GM23338 (cell line): ENCODE results near the gene RNF121. TPM values are rescaled to one million over a fixed set of nuclear protein-coding genes. Genes with fewer than 3 reads are reported as not detected.

Experiments used
- ATAC-seq: fragments of 200-7000 bp; cut with Tn5 transposase; 3 replicates; pipeline ENCODE4 v1.9.1; 2020
- DNase-seq: peaks from one replicate; pipeline ENCODE4 v3.0.0-alpha.2; 2015; ENCODE audit warnings: low spot score
- H2AFZ ChIP-seq: fragments of 200-600 bp; sonication (generic); 2 replicates; pipeline ENCODE4 v1.8.0; 2016; ENCODE audit warnings: antibody characterized with exemption, mild to moderate bottlenecking, moderate library complexity
- H3F3A ChIP-seq: fragments of 200-600 bp; sonication (generic); replicated peaks from 2 replicates; pipeline ENCODE4 v1.8.0; 2017; ENCODE audit warnings: antibody characterized with exemption, mixed run types, low read depth
- H3K27ac ChIP-seq: fragments of 200-600 bp; sonication (generic); 2 replicates; pipeline ENCODE4 v1.6.1; 2016; ENCODE audit warnings: low read depth
- H3K27me3 ChIP-seq: fragments of 200-600 bp; sonication (generic); 2 replicates; pipeline ENCODE4 v1.8.0; 2016; ENCODE audit warnings: mild to moderate bottlenecking, mixed run types, moderate library complexity; ENCODE audit not compliant: insufficient read depth
- H3K36me3 ChIP-seq: fragments of 200-600 bp; sonication (generic); 2 replicates; pipeline ENCODE4 v1.8.0; 2016; ENCODE audit warnings: mild to moderate bottlenecking; ENCODE audit not compliant: insufficient read depth
- H3K4me1 ChIP-seq: fragments of 200-600 bp; sonication (generic); 2 replicates; pipeline ENCODE4 v1.8.0; 2016; ENCODE audit warnings: mild to moderate bottlenecking, moderate library complexity; ENCODE audit not compliant: insufficient read depth
- H3K4me2 ChIP-seq: fragments of 200-600 bp; sonication (generic); 2 replicates; pipeline ENCODE4 v1.7.1; 2017; ENCODE audit warnings: mixed run types
- H3K4me3 ChIP-seq: fragments of 200-600 bp; sonication (generic); 2 replicates; pipeline ENCODE4 v1.6.1; 2016; ENCODE audit warnings: mixed run types
- H3K79me2 ChIP-seq: fragments of 200-600 bp; sonication (generic); replicated peaks from 2 replicates; pipeline ENCODE4 v1.8.0; 2017; ENCODE audit warnings: mild to moderate bottlenecking; ENCODE audit not compliant: insufficient read depth
- H3K9me2 ChIP-seq: fragments of 200-600 bp; sonication (generic); 2 replicates; pipeline ENCODE4 v1.8.0; 2017; ENCODE audit not compliant: insufficient read depth
- H4K20me1 ChIP-seq: fragments of 200-600 bp; sonication (generic); replicated peaks from 2 replicates; pipeline ENCODE4 v1.8.0; 2017; ENCODE audit warnings: mild to moderate bottlenecking; ENCODE audit not compliant: insufficient read depth
- H3K27ac Mint-ChIP-seq: 2 replicates; pipeline ENCODE4 v1.8.0; 2020; ENCODE audit warnings: inconsistent platforms, mild to moderate bottlenecking, moderate library complexity, mixed read lengths
- H3K27me3 Mint-ChIP-seq: 3 replicates; pipeline ENCODE4 v1.8.0; 2022; ENCODE audit warnings: low read depth, mild to moderate bottlenecking, moderate library complexity, mixed read lengths, inconsistent platforms; ENCODE audit not compliant: insufficient read depth, poor library complexity
- H3K36me3 Mint-ChIP-seq: 3 replicates; pipeline ENCODE4 v1.8.0; 2021; ENCODE audit warnings: low read depth, mild to moderate bottlenecking, inconsistent platforms, moderate library complexity, mixed read lengths
- H3K4me1 Mint-ChIP-seq: 3 replicates; pipeline ENCODE4 v1.8.0; 2020; ENCODE audit warnings: mild to moderate bottlenecking, inconsistent platforms, mixed read lengths
- H3K4me3 Mint-ChIP-seq: 3 replicates; pipeline ENCODE4 v1.8.0; 2021; ENCODE audit warnings: moderate library complexity, mild to moderate bottlenecking, inconsistent platforms, mixed read lengths
- H3K9me3 Mint-ChIP-seq: 3 replicates; pipeline ENCODE4 v1.8.0; 2020; ENCODE audit warnings: moderate library complexity, mild to moderate bottlenecking, inconsistent platforms, mixed read lengths
- EZH2 ChIP-seq: fragments of 200-600 bp; sonication (generic); IDR thresholded peaks from one replicate; pipeline ENCODE4 v1.8.0; 2017; ENCODE audit warnings: antibody characterized with exemption, mild to moderate bottlenecking, low read depth; ENCODE audit not compliant: unreplicated experiment
- polyA plus RNA-seq: library from polyadenylated mRNA; unstranded; fragments of >200 nt; fragmentation: Nextera tagmentation; extraction: Ambion mirVana; gene quantifications from 2 replicates; pipeline ENCODE4 v1.2.1, GENCODE V29; 2016
- total RNA-seq: library from RNA; depleted of rRNA; stranded (reverse); fragments of >200 nt; shearing (Covaris generic); gene quantifications from 2 replicates; pipeline ENCODE4 v1.2.3, GENCODE V29; 2014
- TF ChIP-seq, protein P1 (sequence below): fragments of 250-450 bp; sonication (Bioruptor Pico); IDR thresholded peaks from 2 replicates; pipeline ENCODE4 v1.5.0; 2020; ENCODE audit warnings: mild to moderate bottlenecking, moderate library complexity
- TF ChIP-seq, protein P2 (sequence below): IDR thresholded peaks from one replicate; pipeline ENCODE4 v1.6.1; 2018; ENCODE audit warnings: antibody characterized with exemption; ENCODE audit not compliant: unreplicated experiment

The RNF121 gene
- total and polyA plus RNA-seq, 2 experiments from 2014 or later: 7.8 to 37.7 TPM

DNA sequence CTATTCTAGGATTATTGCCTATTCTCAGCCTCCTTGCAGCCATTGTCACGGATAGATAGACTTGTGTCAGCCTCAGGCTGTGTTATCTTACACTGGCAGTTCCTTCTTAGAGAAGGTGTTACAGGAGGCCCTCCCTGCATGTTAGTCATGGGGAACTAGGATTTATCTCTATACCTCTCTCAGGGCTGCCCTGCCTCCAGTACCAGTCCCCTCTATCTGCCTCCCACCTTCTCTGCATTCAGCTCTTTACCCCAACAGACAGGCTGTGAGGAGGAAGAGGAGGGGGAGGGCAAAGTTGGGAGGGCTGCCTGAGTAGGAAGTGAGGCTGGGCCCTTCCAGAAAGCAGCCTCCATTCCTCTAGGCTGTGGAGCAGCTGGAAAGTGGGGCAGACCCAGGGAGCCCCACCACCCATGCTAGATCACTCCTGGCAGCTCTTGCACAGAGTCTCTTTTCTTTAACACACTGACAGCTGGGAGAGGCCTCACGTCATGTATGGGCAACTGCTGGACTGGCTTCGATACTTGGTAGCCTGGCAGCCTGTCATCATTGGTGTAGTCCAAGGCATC is 67.0 kb downstream of the RNF121 start (continued):
- TF ChIP-seq, protein P1, sequence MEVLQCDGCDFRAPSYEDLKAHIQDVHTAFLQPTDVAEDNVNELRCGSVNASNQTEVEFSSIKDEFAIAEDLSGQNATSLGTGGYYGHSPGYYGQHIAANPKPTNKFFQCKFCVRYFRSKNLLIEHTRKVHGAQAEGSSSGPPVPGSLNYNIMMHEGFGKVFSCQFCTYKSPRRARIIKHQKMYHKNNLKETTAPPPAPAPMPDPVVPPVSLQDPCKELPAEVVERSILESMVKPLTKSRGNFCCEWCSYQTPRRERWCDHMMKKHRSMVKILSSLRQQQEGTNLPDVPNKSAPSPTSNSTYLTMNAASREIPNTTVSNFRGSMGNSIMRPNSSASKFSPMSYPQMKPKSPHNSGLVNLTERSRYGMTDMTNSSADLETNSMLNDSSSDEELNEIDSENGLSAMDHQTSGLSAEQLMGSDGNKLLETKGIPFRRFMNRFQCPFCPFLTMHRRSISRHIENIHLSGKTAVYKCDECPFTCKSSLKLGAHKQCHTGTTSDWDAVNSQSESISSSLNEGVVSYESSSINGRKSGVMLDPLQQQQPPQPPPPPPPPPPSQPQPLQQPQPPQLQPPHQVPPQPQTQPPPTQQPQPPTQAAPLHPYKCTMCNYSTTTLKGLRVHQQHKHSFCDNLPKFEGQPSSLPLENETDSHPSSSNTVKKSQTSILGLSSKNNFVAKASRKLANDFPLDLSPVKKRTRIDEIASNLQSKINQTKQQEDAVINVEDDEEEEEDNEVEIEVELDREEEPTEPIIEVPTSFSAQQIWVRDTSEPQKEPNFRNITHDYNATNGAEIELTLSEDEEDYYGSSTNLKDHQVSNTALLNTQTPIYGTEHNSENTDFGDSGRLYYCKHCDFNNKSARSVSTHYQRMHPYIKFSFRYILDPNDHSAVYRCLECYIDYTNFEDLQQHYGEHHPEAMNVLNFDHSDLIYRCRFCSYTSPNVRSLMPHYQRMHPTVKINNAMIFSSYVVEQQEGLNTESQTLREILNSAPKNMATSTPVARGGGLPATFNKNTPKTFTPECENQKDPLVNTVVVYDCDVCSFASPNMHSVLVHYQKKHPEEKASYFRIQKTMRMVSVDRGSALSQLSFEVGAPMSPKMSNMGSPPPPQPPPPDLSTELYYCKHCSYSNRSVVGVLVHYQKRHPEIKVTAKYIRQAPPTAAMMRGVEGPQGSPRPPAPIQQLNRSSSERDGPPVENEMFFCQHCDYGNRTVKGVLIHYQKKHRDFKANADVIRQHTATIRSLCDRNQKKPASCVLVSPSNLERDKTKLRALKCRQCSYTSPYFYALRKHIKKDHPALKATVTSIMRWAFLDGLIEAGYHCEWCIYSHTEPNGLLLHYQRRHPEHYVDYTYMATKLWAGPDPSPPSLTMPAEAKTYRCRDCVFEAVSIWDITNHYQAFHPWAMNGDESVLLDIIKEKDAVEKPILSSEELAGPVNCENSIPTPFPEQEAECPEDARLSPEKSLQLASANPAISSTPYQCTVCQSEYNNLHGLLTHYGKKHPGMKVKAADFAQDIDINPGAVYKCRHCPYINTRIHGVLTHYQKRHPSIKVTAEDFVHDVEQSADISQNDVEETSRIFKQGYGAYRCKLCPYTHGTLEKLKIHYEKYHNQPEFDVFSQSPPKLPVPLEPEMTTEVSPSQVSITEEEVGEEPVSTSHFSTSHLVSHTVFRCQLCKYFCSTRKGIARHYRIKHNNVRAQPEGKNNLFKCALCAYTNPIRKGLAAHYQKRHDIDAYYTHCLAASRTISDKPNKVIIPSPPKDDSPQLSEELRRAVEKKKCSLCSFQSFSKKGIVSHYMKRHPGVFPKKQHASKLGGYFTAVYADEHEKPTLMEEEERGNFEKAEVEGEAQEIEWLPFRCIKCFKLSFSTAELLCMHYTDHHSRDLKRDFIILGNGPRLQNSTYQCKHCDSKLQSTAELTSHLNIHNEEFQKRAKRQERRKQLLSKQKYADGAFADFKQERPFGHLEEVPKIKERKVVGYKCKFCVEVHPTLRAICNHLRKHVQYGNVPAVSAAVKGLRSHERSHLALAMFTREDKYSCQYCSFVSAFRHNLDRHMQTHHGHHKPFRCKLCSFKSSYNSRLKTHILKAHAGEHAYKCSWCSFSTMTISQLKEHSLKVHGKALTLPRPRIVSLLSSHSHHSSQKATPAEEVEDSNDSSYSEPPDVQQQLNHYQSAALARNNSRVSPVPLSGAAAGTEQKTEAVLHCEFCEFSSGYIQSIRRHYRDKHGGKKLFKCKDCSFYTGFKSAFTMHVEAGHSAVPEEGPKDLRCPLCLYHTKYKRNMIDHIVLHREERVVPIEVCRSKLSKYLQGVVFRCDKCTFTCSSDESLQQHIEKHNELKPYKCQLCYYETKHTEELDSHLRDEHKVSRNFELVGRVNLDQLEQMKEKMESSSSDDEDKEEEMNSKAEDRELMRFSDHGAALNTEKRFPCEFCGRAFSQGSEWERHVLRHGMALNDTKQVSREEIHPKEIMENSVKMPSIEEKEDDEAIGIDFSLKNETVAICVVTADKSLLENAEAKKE (CRISPR knock-in tag): no peak
- TF ChIP-seq, protein P2, sequence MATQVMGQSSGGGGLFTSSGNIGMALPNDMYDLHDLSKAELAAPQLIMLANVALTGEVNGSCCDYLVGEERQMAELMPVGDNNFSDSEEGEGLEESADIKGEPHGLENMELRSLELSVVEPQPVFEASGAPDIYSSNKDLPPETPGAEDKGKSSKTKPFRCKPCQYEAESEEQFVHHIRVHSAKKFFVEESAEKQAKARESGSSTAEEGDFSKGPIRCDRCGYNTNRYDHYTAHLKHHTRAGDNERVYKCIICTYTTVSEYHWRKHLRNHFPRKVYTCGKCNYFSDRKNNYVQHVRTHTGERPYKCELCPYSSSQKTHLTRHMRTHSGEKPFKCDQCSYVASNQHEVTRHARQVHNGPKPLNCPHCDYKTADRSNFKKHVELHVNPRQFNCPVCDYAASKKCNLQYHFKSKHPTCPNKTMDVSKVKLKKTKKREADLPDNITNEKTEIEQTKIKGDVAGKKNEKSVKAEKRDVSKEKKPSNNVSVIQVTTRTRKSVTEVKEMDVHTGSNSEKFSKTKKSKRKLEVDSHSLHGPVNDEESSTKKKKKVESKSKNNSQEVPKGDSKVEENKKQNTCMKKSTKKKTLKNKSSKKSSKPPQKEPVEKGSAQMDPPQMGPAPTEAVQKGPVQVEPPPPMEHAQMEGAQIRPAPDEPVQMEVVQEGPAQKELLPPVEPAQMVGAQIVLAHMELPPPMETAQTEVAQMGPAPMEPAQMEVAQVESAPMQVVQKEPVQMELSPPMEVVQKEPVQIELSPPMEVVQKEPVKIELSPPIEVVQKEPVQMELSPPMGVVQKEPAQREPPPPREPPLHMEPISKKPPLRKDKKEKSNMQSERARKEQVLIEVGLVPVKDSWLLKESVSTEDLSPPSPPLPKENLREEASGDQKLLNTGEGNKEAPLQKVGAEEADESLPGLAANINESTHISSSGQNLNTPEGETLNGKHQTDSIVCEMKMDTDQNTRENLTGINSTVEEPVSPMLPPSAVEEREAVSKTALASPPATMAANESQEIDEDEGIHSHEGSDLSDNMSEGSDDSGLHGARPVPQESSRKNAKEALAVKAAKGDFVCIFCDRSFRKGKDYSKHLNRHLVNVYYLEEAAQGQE: no peak

DNA sequence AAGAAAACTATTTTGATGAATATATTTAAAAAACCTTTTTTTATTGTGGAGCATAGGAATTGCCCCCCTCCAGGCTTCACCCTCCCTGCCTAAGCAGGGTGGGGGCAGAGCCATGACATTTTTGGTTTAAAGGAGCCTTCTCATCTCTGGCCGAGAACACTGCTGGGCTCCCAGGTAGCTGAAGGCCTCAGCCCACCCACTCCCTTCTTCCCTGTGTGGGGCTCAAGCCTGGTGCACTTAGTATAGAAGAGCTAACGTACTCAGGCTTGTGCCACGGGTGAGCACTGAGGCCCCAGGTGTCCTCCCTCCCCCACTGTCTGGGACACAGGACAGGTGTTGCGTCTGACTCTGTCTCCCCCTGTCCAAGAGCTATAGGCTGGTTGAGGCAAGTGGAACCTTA is 67.7 kb downstream of the RNF121 start:
- H3F3A ChIP-seq: no peaks in the 10 kb centered on the region
- H3K9me2 ChIP-seq: no peaks in the 10 kb centered on the region
- ATAC-seq (no peak), DNase-seq (no peak)
- H3K27me3 Mint-ChIP-seq: peaks cover 5% of the 10 kb centered on the region
- H3K27ac Mint-ChIP-seq: no peak overlapping the region
- H3K79me2 ChIP-seq: no peaks in the 10 kb centered on the region
- H3K27ac ChIP-seq: no peak overlapping the region
- H3K4me2 ChIP-seq: no peak overlapping the region
- H3K4me3 ChIP-seq: no peak overlapping the region
- no peak overlapping the region for H3K4me3 Mint-ChIP-seq
- H3K27me3 ChIP-seq: no peaks in the 10 kb centered on the region
- H3K36me3 ChIP-seq: no peaks in the 10 kb centered on the region
- peaks cover 12% of the 10 kb centered on the region for H3K36me3 Mint-ChIP-seq
- H3K4me1 ChIP-seq: no peaks in the 10 kb centered on the region
- peaks cover 10% of the 10 kb centered on the region for H4K20me1 ChIP-seq
- H3K4me1 Mint-ChIP-seq: no peaks in the 10 kb centered on the region
- no peak overlapping the region for H2AFZ ChIP-seq
- H3K9me3 Mint-ChIP-seq: no peaks in the 10 kb centered on the region
- TF ChIP-seq, protein P1 (CRISPR knock-in tag): no peak
- no peak for TF ChIP-seq EZH2
